ENCODE measurements around the gene CA10. TPM values are rescaled to one million over a fixed set of nuclear protein-coding genes. Genes with fewer than 3 reads are reported as not detected.
A peak's percentile ranks its signal among the peaks of the same experiment; 100 is the strongest.

Gene CA10
- total RNA-seq, 1 experiment from 2014 or later, result not detected

DNA sequence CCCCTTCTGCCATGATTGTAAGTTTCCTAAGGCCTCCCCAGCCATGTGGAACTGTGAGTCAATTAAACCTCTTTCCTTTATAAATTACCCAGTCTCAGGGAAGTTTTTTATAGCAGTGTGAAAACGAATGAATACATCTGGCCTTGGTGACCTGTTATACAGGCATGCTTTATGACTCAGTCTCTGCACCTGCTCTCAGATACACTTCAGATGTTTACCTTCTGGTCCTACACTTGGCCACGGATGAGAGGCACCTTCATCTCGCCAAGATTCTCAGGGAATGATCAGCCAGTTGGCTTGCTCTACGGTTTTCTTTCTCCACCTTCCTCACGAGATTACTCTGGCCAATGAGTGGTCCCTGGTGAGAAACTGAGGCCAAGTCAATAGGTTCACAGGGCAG lies 304.7 kb downstream of the CA10 start:
- Mint-ChIP-seq H3K4me1 (ENCODE audit: low read depth, unreplicated experiment) (no peaks in the 10 kb centered on the region), H3K9me3 (ENCODE audit: low read depth, unreplicated experiment) (no peaks in the 10 kb centered on the region), H3K27ac (ENCODE audit: unreplicated experiment) (no peak overlapping the region), H3K27me3 (ENCODE audit: unreplicated experiment) (peaks cover 86% of the 10 kb centered on the region), H3K36me3 (ENCODE audit: insufficient read depth, unreplicated experiment) (no peaks in the 10 kb centered on the region), H3K4me3 (ENCODE audit: low read depth, unreplicated experiment) (no peak overlapping the region)
- BruUV-seq (replicated peaks), result no TSS peak
- intact Hi-C loops (cut with micrococcal nuclease; ENCODE audit: unreplicated experiment), result loop anchor here (10.0 kb wide), 1 partner anchor 269 kb away; no protein-coding TSS in a partner anchor
- TF ChIP-seq CTCF (IDR thresholded peaks at IDR 0.05; ENCODE audit: unreplicated experiment), result no peak
- DNase-seq, result no peak
- CTCF ChIA-PET, result no interaction called here

- Mint-ChIP-seq H3K4me3 (ENCODE audit: low read depth, unreplicated experiment) (no peak overlapping the region), H3K27me3 (ENCODE audit: unreplicated experiment) (peaks cover 92% of the 10 kb centered on the region), H3K9me3 (ENCODE audit: low read depth, unreplicated experiment) (no peaks in the 10 kb centered on the region), H3K27ac (ENCODE audit: unreplicated experiment) (no peak overlapping the region), H3K4me1 (ENCODE audit: low read depth, unreplicated experiment) (peaks cover 6% of the 10 kb centered on the region), H3K36me3 (ENCODE audit: insufficient read depth, unreplicated experiment) (no peaks in the 10 kb centered on the region)
- BruUV-seq (replicated peaks), result no TSS peak
- no peak for TF ChIP-seq CTCF (IDR thresholded peaks at IDR 0.05; ENCODE audit: unreplicated experiment)
- CTCF ChIA-PET, result interaction anchor here (0.9 kb wide), 1 partner anchor 18 kb away, joined by 3 read pairs; no protein-coding TSS in a partner anchor
- intact Hi-C loops (cut with micrococcal nuclease; ENCODE audit: unreplicated experiment), result loop anchor here (10.0 kb wide), 1 partner anchor 268 kb away; no protein-coding TSS in a partner anchor
- no peak for DNase-seq
Measured at GRCh38 chr17:51852603-51853002, 305.9 kb downstream of the CA10 start.

- BruUV-seq (replicated peaks), result no TSS peak
- TF ChIP-seq CTCF (IDR thresholded peaks at IDR 0.05; ENCODE audit: unreplicated experiment), result no peak
- Mint-ChIP-seq H3K36me3 (ENCODE audit: insufficient read depth, unreplicated experiment) (no peaks in the 10 kb centered on the region), H3K27ac (ENCODE audit: unreplicated experiment) (no peak overlapping the region), H3K9me3 (ENCODE audit: low read depth, unreplicated experiment) (no peaks in the 10 kb centered on the region), H3K4me3 (ENCODE audit: low read depth, unreplicated experiment) (no peak overlapping the region), H3K4me1 (ENCODE audit: low read depth, unreplicated experiment) (peaks cover 6% of the 10 kb centered on the region), H3K27me3 (ENCODE audit: unreplicated experiment) (peaks cover 92% of the 10 kb centered on the region)
- CTCF ChIA-PET, result no interaction called here
- DNase-seq, result no peak
- intact Hi-C loops (cut with micrococcal nuclease; ENCODE audit: unreplicated experiment), result loop anchor here (1.0 to 10.0 kb wide), 2 partner anchors 86 to 265 kb away; no protein-coding TSS in a partner anchor
Measured at GRCh38 chr17:51850201-51850600, 308.3 kb downstream of the CA10 start.

DNA sequence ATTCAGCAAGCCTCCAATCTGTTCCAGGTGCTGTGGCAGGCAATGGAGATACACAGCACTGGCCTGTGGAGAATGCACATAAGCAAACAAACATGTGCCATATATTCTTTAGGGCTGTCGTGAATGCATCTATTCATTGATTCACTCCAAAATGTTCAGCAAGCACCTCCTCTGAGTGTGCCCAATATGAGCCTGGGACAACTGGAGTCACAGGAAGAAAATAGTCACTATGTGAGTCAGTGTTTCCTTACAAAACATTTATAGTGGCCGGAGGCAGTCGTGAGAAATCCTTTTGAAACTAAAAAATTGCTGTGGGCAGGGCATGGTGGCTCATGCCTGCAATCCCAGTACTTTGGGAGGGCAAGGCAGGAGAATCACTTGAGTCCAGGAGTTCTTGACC lies 310.1 kb downstream of the CA10 start:
- peak overlapping the region; percentile 15 for H3K27ac Mint-ChIP-seq (ENCODE audit: unreplicated experiment)
- no peaks in the 10 kb centered on the region for H3K9me3 Mint-ChIP-seq (ENCODE audit: low read depth, unreplicated experiment)
- CTCF ChIA-PET, result no interaction called here
- intact Hi-C loops (cut with micrococcal nuclease; ENCODE audit: unreplicated experiment), result no loop called here
- no peak for TF ChIP-seq CTCF (IDR thresholded peaks at IDR 0.05; ENCODE audit: unreplicated experiment)
- H3K4me3 Mint-ChIP-seq (ENCODE audit: low read depth, unreplicated experiment), result no peak overlapping the region
- peaks cover 6% of the 10 kb centered on the region for H3K4me1 Mint-ChIP-seq (ENCODE audit: low read depth, unreplicated experiment)
- H3K36me3 Mint-ChIP-seq (ENCODE audit: insufficient read depth, unreplicated experiment), result no peaks in the 10 kb centered on the region
- no peak for DNase-seq
- H3K27me3 Mint-ChIP-seq (ENCODE audit: unreplicated experiment), result peaks cover 92% of the 10 kb centered on the region
- BruUV-seq (replicated peaks), result no TSS peak

Measured in Calu3 (cell line).